ENCODE data around the gene AKR7A3.

Gene AKR7A3

DNA sequence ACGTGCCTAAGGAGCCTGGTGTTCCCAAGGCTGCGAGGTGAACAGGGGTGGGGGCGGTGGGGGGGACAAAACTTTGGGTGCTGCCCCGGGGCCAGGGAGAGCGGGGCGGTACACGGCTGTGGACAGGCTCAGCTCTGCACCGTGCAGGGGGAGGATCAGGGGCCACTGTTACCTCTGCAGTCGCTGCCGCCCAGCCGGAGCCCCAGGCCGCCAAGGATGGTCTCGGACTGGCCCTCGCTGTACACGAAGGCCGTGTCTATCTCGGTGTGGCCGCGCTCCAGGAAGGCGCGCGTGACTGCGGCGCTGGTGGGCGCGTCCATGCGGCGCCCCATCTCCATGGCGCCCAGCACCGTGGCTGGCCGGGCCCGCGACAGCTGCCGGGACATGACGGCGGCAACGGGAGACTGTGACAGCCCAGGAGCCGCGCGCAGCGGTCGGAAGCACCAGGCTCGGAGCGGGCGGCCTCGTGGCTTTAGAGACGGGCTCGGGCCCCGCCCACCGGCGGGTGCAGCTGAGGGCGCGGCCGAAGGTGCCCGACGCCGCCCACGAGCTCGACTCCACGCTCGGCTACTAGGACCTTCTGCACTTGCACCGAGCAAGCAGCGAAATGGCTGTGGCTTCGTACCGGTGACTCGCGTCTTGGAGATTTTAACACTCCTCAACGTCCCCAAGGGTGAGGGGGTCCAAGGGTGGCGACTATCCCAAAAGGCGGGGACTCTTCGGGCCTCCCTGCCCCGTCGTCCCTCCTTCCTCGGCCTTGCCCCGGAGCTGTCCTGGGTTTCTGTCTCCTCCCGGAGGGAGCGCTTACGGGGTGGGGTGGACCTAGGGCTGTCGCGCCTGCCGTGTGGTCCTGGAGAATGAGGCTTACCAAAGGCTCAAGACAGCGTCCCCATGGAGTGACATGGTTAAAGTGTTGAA, at the start of gene AKR7A3:
Gene AKR7A3 (minus strand): TSS at position 447 of the 918 bp plus-strand sequence. CDS start 61 bp downstream, at position 386.
- peak; percentile 51 for DNase-seq

DNA sequence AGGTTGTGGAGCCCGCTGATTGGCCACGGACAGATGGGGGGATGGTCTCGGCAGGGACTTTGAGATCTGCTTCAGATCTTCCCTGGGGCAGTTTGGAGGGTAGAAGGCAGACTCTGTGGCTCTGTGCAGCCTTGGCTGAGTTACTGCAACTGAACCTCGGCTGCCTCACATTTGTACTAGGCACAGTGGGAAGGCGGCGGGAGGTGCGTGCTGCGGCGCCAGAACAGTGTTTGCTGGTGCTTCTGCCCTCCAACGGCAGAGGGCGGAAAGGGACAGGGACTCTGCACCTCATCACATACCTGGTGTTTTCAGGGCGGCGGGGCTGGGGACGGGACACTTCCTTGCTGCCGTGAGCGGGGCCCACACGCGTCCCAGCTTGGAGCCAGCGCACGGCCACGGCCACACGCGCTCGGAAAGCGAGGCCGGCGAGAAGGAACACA, 49.8 kb upstream of the AKR7A3 start:
- DNase-seq, result no peak

DNA sequence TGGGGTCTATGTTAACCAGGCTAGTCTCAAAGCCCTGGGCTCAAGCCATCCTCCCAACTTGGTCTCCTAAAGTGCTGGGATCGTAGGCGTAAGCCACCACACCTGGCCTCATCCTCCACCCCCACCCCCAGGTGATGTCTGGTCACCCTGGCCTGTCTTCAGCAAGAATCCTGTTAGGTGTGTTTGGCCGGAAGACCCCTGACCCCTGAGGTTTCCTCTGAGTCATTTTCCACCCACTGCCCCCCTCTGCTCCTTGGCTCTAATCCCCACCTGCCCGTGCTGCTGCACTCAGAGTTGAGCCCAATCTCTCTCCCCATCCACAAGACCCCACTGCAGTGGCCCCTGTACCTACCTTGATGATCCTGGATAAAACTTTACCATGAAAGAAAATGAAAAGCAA, 48.7 kb upstream of the AKR7A3 start:
- no peak for DNase-seq

DNA sequence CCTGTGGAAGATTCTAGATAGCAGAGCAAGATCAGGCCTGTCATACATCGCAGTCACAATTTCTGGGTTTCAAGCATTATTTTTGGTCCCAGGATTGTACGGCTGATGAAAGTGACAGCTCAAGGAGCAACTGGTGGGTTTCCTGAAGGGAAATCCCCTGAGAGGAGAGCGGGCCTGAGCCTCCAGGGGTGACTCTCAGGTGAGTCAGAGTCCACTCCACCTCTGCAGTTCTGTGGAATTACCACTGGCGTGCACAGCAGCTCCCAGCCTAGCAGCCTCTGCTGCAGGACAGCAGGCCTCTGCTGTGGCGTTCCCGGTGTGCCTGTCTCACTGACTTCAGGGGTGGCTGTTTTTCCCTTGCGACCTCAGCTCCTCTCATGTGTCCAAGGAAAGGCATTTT, 48.0 kb upstream of the AKR7A3 start:
- DNase-seq, result no peak

DNA sequence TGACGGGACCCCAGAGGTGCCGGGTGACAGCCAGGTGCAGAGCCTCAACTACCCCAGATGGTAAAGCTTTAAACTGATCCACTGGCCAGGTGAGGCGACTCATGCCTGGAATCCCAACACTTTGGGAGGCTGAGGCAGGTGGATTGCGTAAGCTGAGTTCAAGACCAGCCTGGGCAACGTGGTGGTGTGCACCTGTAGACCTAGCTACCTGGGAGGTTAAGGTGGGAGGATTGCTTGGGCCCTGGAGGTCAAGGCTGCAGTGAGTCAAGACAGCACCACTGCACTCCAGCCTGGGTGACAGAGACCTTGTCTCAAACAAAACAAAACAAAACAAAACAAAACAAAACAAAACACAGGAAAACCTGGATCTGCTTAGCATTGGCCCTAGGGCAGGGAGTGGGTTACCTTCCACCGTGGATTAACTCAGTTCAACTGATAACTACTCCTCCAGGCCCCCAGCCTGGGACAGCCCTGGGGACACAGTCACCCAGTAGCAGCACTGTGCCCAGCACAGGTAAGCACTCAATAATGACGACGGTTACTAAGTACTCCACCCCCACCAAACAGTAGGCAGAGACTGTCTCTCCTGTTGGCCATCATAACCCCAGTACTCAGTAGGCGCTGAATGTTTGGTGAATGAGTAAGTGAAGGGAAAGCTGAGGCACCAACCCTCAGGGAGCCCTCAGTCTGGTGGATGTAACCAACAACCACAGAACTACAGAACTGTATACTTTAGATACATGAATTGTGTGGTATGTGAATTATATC, 45.2 kb upstream of the AKR7A3 start:
- DNase-seq, result no peak

DNA sequence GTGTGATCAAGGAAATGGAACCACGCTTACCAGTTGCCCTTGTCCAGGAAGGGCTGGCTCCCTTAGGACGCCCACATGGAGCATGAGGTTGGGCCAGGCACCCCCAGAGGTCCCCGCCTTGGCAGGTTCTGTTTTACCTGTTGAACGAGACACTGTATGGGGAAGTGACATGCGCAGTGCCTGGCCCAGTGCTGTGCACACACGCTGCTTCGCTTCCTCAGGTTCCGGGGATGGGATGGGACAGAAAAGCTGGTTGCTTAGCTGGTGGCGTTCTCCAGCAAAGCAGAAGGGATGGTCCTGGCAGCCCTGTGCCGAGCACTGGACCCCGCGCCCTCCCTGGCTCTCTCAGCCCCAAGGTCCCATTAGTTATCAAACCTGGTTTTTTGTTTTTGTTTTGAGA, 44.3 kb upstream of the AKR7A3 start:
- no peak for DNase-seq

DNA sequence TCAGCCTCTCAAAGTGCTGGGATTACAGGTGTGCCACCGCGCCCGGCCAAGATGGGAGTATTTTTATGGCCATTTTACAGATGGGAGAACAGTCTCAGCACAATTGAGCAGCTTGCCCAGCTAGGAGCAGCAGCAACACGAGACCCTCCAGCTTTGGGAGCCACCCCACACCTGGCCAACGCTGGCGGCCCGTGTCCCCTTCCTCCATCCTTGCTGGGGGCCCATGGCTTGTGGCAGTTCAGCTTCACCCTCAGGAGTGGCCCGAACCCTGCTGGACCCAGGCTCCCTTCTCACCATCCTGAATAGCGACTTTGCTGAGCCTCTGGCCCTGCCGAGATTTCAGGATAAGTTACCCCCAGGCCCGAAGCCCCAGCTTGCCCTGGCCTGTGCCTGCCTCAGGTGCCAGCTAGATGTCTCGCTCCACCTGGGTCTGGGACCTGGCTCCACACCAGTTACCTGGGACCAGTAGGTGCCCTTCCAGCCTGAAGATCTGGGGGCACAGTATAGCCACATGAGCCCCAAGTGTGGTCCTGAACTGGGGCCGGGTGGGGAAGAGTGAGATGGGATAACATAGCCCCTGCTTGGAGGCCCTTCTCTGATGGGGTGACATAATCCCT, 42.8 kb upstream of the AKR7A3 start:
- no peak for DNase-seq

DNA sequence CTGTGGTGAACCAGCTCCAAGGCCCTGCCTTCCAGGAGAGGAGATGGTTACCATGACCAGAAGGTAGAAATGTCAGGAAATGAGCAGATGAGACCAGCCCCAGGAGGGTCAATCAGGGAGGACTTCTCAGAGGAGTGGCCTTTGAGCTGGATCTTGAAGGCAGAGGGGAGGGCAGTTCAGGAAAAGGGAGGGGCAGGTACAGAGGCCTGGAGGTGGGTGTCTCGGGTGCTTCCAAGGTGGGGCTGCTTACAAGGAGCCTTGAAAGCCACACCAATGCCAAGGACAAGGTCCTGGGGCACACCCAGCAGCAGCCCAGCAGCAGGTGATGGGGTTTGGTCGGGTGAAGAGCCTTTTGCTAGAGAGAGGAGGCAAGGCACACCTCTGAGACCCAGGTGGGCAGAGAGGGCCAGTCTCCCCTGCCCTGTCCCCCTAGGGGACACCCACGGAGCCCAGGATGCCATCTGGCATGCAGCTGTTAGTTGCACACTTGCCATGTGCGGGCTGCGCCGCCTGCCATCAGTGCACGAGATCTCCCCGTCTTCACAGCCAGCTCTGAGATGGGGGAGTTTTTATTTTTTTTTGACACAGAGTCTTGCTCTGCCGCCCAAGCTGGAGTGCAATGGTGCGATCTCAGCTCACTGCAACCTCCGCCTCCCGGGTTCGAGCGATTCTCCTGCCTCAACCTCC, 42.0 kb upstream of the AKR7A3 start:
- no peak for DNase-seq

DNA sequence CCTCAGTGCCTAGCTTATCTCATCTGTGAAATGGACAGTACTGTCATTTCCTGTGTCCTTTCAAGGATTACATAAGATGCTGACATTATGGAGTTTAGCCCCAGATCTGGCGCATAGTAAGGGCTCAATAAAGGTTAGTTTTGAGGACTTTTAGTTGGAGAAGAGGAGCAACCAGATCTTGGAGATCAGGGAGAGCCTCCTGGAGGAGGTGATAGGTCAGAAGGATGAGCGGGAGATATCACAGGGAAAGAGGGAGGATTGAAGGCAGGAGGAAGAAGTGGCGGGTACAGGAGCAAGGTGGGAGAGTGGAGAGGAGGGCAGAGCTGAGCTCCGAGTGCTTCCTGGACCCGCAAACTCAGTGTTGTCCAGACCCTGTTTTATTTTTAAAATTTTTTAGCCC, 41.0 kb upstream of the AKR7A3 start:
- DNase-seq, result no peak

DNA sequence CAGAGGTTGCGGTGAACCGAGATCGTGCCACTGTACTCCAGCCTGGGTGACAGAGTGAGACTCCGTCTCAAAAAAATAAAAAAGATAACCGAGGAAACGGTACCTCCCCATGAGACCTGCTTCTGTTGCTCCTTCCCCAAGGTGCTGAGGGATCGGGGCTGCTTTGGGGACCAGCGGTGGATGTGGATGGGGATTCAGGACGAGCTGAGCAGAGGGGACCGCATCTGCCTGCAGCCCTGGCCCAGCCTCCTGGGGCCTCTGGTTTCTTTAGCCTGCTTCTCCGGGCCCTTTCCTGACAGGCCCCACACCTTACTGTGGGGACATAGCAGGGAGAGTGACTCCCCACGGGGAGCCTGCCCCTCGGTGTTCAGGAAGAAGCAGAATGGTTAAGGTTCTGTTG, 40.6 kb upstream of the AKR7A3 start:
- no peak for DNase-seq

DNA sequence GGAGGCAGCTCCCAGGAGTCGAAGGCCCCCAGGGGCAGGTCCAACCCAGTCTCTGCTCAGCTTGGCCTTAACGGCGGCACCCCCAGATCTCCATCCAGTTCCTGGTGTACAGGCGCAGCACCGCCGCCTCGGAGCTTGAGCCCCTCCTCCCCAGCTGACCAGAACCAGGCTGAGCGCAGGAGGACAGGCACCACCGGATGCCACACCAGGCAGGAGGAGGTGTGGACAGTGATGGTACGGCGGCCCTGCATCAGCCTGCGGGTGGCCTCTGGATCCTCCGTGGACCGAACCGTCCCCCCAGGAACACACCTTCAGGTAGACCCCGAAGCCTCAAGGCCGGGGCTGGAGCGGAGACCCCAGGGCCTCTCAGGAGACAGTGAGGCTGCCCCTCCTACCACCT, 39.9 kb upstream of the AKR7A3 start:
- no peak for DNase-seq

DNA sequence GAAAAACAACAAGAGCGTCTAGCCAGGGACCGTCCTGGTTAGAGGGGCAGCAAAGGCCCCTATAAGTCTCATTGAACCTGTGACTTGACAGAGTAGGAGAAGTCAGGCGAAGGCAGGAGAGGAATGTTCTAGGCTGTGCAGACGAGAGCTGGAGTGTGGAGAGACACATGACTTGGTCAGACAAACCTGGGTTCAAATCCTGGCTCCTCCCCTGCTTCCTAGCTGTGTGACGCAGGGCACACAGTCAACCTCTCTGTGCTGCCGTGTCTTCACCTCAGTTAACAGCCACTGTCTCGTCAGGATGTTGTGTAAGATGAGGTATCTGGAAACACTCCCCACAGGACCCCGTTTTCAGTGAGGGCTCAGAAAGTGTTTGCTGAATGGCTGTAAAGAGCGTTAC, 39.2 kb upstream of the AKR7A3 start:
- no peak for DNase-seq

DNA sequence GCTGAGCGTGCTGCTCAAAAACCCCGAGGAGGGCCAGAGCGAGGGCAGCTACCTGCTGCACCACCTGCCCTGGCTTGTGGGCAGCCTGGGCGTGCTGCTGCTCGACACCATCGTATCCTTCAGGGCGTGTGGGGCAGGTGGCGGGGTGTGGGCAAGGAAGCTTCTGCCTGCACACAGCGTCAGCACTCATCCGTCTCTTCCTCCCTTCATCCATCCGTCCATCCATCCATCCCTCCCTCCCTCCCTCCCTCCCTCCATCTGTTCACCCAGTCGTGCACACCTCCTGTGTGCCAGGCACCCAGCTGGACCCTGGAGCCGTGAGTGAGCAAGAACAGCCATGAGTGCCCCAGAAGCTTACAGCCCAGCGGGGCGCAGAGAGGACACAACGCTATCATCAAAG, 38.7 kb upstream of the AKR7A3 start:
- DNase-seq, result no peak

DNA sequence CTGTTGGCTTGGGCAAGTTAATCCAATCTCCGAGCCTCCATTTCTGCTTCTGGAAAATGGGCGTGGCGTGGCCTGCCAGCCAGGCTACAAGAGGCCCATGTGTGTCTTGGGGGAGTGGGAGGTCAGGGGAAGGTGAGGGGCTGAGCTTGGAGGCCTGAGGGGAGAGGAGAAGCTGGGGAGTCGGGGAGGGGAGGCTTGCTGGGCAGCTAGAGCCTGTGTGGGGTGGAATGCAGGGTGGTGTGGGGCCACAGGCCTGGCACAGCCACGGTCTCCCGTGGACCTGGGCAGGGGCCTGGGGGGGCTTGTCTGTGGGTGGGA, 38.1 kb upstream of the AKR7A3 start:
- no peak for DNase-seq

DNA sequence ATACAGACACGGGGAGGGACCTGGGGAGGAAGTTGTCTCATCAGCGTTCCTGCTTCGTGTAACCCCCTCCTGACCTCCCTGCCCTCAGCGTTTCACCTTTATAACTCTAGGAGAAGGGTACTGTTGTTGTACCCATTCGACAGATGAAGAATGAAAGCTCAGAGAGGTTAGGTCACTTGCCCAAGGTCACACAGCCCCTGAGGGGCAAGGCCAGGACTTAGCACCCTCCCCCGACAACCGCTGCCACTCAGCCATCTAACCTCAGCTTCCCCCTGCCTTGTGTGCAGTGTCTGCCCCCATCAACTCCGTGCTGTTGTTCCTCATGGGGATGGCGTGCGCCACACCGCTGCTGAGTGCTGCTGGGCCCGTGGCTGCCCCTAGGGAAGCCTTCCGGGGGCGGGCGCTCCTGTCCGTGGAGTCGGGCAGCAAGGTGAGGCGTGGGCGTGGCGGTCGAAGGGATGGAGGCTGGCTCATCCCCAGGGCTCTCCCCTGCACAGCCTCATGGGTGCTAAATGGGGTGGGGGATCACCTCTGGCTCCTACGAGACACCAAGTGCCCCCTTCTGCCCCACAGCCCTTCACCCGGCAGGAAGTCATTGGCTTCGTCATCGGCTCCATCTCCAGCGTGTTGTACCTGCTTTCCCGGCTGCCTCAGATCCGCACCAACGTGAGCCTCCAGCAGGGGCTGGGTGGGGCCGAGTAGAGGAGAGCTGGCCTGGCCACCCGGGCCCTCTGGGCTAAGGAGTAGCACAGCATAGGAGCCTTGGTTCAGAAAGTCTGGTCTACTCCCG, 37.6 kb upstream of the AKR7A3 start:
- DNase-seq, result no peak

DNA sequence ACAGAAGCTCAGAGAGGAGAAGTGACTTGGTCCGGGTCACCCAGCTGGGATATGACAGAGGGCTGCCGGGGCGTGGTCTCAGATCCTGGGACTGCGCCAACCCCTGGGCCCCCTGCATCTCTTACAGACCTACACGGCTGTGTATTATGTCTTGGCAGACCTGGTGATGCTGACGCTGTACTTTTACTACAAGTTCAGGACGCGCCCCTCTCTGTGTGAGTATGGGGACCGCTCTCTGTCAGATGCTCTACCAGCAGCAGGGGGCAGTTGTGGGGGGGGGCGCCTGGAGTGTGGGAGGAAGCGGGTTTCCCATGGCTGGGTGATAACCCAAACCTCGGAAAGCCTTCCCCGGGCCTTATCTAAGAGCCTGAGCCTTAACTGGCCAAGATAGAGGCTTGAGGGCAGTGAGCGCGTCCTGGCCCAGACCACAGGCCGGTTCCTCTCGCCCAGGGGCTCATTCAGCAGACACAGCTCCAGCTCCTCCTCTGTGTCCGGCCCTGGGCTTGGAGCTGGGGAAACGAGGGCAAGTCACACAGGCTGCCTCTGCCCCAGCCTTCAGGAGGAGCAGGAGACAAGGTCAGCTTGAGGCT, 36.9 kb upstream of the AKR7A3 start:
- no peak for DNase-seq

DNA sequence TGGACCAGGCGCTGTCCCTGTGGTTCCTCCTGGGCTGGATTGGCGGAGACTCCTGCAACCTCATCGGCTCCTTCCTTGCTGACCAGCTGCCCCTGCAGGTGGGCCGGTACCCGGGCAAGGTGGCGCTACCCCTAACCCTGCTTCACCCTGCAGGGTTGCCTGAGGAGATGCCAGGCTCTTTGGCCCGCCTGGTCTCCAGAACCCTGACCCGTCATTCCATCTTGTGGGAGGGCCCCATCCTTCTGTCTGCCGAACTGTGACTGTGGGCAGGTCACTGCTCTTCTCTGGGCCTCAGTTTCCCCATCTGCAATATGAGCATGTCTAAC, 36.1 kb upstream of the AKR7A3 start:
- DNase-seq, result no peak

DNA sequence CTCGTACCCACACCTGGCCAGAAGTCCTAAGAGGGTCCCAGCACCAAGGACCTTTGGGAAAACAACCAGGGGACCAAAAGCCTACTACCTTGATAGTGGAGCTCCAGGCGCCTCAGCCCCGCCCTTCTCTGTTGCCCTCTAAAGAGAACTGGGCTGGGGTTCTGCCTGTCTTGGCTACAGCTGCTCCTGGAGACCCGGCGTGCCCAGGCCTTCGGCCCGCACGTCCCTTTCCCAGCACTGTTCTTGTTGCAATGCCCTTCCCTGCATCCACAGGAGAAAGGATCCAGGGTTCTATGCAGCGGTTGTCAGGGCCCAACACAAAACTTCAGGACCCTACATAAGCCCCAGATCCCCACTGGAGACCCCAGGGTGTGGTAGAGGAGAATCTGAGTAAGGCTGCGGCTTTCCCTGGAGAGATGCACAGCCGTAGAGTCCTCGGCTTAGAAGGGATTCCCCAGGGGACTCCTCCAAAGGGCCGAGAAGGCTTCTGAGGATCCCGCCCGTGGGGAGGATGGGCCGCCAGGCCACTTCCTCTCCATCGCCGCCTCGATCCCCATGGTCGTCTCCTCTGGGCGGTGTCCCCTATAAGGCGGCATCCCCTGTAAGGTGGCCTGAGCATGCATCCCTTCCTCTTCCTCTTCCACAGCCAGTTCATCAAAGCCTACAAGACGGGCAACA, 35.6 kb upstream of the AKR7A3 start:
- no peak for DNase-seq

DNA sequence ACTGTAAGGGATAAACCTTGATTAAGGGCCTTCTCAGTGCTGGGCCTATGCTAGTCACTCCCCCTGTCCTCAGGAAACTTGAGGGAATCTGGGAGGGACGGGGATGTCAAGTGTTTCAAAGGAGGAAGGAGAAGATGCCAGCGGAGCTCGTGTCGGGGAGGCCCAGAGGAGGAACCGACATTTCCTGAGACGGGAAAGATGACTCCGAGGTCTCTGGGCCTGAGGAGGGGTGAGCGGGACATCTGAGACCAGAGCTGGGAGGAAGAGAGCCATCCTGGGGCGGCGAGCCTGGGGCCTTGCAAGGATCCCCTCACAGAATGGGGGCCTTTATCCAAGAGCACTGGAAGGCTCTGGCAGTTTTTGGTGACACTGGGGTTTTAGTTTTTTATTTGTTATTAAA, 33.9 kb upstream of the AKR7A3 start:
- DNase-seq, result no peak

DNA sequence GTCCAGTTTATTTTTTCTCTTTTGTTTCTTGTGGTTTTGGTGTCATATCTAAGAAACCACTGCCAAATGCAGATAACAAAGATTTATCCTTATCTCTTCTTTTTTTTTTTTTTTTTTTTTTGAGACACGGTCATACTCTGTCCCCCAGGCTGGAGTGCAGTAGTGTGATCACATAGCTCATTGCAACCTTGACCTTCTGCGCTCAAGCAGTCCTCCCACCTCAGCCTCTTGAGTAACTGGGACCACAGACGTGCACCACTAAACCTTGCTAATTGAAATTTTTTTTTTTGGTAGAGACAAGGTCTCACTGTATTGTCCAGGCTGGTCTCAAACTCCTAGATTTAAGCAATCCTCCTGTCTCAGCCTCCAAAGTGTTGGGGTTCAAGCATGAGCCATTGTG, 32.5 kb upstream of the AKR7A3 start:
- no peak for DNase-seq

DNA sequence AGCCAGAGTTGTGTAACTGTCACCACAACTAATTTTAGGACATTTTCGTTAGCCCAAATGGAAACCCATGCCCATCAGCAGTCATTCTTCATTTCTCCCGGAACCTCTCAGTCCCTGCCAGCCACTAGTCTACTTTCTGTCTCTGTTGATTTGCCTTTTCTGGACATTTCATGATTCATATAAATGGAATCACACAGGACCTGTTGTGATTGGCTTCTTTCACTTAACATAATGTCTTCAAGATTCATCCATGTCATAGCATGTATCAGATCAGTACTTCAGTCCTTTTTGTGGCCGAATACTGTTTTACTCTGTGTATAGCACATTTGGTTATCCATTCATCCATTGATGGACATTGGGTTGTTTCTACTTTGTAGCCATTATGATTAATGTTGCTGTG, 30.6 kb upstream of the AKR7A3 start:
- DNase-seq, result no peak
